GM18507 (cell line): ENCODE measurements around the gene SFTPA2.
"Not testable (repeated sequence)": the region's sequence is repeated elsewhere in the genome, so short reads cannot be mapped to it uniquely, and the experiment has no call there.

Experiments
- DNase-seq: peaks from one replicate; pipeline ENCODE4 v3.0.0; 2011; ENCODE audit warnings: low read depth; ENCODE audit not compliant: insufficient read length; ENCODE audit errors: extremely low spot score
- FAIRE-seq: peaks from 2 replicates; lab custom pipeline; 2011; peaks lifted over from hg19 to GRCh38; lab: Jason Lieb, UNC

The SFTPA2 gene

DNA sequence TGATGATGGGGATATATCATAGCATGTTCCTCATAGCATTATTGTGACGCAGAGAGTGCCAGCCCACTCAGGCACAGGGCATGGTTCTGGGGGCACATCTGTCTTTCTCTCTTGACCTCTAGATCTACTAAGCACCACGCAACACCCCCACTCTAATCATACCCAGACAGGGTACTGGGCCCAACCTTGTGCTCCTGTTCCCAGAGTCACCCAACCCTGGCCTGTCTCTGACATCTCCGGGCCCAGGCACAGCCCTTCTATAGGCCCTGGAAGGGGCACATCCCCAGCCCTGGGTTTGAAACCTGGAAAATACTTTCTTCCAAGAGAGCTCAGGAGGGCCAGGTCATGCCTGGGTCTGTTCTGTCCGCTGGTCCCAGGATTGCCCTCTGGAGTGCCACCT is 37.7 kb downstream of the SFTPA2 start:
- not testable (repeated sequence) for FAIRE-seq, DNase-seq

DNA sequence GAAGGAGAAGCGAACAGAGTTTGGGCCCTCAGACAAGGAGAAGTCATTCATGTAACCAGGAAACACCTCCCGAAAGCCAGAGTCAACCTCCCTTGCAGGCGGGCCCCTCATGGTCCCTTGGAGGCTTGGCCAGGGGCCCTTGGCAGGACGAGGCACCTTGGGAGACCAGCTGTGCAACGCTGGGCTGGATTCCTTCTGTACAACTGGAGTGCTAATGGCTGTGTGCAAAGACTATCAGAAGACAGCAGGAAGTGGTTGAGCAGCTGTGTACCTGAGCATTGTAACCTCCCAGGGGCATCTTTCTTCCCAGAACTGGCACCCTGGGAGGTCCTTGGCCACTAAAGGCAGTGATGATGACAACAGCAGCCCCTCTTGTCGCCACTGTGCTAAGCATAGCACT is 38.5 kb downstream of the SFTPA2 start:
- FAIRE-seq = not testable (repeated sequence)

DNA sequence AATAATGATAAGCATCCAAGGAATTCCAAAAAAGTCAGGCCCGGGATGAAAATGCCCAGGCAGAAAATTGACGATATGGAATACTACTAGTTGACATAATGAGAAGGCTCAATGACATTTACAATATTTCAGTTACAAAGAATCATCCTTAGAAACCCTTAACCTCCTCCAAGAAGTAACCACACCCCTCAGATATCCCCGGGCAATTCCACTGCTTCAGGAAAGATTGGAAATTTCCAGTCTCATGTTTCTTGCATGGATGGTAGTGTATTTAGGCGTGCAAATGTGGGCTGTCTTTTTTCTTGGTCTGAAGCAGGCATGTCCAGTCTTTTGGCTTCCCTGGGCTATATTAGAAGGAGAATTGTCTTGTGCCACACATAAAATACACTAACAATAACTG is 42.6 kb downstream of the SFTPA2 start:
- FAIRE-seq = not testable (repeated sequence)

More for the DNA sequence above, 38.5 kb downstream of the SFTPA2 start:
- not testable (repeated sequence) for DNase-seq

DNA sequence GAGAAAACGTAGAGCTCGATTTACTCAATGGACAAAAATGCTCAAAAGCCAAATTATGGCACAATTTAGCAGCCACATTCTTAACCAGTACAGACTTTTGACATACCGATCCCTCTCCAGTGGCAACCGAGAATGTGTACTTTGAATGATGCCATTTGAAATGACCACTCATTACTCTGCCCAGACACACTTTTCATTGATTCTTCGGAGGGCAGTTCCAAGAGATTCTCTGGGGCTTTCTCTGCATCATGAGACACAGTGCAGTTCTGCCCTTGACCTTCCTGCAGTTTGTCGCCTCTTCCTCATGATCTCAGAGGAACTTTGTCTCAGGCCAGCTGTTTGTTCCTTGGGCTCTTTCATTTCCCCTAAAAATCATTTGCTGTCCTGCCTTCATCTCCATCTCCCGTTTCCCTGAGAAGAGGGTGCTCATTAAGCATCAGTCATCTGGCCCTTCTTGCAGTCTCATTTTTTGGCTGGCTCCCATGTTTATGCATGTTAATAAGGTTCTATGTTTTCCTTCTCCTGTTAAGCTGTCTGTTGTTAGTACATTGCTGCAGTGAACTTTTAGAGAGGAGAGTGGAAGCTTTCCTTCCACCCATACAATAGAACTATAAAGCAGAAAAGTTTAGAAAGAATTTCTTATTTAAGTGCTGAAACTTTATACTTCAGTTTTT is 43.5 kb downstream of the SFTPA2 start:
- DNase-seq, FAIRE-seq: not testable (repeated sequence)

More for the DNA sequence above, 42.6 kb downstream of the SFTPA2 start:
- DNase-seq = not testable (repeated sequence)

DNA sequence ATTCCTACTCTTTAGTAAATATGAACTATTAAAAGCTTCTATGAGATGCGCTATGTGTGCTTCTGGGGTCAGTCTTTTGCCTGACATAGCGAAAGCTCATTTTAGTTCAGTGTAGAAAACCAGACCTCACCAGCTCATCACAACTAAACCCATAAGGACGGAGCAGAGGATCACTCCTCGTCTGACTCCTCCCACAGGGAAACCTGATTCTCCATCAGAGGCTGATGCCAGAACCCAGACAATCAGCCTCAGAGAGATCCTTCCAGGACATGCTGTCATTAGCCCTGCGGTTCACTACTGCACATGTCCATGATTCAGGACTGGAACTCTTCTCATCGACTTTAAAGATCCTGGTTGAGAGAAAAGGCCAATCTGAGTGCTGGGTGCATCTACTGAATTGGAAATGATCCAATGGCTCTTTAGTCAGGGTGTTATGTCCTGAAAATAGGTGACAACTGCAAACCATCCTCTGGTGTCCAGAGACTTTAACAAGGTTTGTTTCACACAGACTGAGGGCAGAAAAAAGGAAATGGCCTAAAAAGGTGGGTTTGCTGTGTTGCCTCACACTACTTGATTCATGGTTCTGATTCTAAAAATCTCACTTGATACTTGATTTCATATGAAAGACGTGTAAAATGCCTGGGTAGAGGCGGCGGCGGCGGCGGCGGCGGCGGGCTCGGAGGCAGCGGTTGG is 48.2 kb downstream of the SFTPA2 start, which contains the start of gene EIF5AL1:
TSS of gene EIF5AL1 (plus strand) at position 643 of the 693 bp plus-strand sequence. CDS start 117 bp downstream, outside the sequence.
- not testable (repeated sequence) for DNase-seq, FAIRE-seq

DNA sequence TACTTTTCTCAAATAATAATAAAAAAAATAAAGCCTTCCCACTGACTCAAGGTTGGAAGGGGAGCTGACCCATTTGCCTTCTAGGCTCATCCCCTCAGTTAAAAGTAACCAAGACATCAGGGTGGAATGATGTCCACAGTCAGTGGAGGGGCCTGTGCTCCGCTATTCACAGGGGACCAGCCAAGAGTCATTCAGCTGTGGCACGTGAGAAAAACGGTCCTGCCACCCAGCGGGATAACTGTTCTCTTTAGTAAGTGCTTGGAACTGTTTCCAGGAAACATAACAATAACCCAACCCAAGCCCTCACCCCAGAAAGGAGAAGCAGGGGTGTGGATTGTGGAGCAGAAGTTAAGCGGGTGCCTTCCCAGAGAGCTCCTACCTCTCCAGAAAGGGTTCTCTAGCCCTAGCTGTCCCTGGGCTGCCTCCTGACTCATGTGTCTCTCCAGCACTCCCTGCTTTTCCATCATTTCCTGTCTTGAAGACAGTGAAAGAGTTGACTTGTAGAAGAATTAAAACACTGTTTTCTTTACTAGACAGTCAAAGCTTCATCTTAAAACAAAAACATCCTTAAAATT is 50.2 kb downstream of the SFTPA2 start:
- FAIRE-seq, DNase-seq: not testable (repeated sequence)

DNA sequence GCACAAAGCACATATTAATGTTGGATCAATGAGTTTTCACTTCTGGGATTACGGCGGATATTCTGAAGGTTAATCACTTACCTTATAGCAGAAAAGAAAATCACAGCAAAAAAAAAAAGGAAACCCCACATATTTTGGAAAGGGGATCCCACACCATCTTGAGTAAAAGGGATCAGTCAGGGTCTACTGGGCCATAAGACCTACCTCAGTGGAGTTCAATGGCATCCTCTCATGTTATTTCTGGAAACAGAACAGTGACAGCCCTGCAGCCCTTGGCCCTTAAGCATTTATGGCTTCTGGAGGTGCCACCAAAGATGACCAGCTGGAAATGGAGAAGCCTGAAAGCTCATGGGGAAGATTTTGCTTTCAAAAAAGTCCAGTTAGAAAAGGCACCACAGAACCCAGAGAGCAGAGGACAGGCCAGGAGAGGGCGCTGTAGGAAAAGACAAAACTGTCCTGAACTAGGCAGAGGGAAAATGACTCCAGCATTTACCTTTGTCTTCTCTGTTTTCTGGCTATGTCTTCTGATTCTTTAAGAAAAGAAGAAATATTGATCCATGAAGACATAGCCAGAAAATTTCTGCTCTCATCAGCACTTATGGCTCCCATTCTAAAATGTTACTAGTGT is 50.8 kb downstream of the SFTPA2 start:
- FAIRE-seq = peak; percentile 82
- not testable (repeated sequence) for DNase-seq

DNA sequence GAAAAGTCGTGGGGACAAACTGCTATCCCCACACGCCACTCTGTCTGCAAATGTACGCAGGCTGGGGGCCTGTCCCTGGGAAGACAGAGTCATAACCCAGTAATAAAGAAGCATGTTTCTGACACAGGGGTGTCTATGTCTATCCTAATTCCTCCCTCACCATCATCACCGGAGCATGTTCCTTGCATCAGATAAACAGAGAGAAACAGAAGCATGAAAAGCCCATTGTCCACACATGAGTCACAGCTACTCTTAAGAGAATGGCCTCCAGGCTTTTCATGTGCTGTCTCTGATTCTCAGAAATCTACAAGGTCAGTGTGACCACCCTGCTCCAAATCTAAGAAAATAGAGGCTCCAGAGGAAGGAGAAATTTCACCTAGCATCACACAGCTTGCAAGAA is 52.0 kb downstream of the SFTPA2 start:
- not testable (repeated sequence) for DNase-seq, FAIRE-seq

DNA sequence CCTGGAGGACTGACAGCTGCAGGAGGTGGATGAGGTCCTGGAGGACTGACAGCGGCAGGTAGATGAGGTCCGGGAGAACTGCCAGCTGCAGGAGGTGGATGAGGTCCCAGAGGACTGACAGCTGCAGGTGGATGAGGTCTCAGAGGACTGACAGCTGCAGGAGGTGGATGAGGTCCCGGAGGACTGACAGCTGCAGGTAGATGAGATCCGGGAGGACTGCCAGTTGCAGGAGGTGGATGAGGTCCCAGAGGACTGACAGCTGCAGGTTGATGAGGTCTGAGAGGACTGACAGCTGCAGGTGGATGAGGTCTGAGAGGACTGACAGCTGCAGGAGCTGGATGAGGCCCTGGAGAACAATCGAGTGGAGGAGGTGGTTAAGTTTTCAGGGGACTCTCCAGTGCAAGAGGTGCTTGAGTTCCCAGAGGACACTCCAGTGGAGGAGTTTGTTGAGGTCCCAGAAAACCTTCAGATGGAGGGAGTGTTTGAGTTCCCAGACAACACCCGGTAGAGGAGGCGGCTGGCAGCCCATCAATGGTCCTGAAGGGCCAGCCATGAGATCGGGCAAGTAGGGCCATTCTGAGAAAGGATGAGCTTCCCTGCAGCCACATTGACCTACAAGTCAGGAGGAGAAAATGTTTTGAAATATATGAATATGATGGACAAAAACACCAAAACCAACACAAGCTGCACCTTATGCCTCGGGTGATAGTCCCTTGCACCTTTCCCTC is 52.6 kb downstream of the SFTPA2 start:
- FAIRE-seq (no peak), DNase-seq (no peak)
